Right lung (tissue), 5 donors: ENCODE data around the gene DDI2. TPM values are rescaled to one million over a fixed set of nuclear protein-coding genes. Genes with fewer than 3 reads are reported as not detected.
"Not testable (repeated sequence)": the region's sequence is repeated elsewhere in the genome, so short reads cannot be mapped to it uniquely, and the experiment has no call there.

Source experiments
- DNase-seq, 2 donors: peaks; one replicate each; pipeline ENCODE4 v3.0.0-alpha.2; 2013
- polyA plus RNA-seq, 5 donors: library from polyadenylated mRNA; unstranded; fragments of 120-200 nt; gene quantifications; one replicate each; pipeline versions ENCODE4 v1.2.1 to v1.2.3, GENCODE V29; 2013; ENCODE audit warnings: inconsistent platforms in 1 of 5, low replicate concordance in 1 of 5; ENCODE audit not compliant: insufficient read length in 5 of 5, insufficient read depth in 1 of 5

The DDI2 gene
- polyA plus RNA-seq, 5 donors = 13.3 to 24.0 (median 21.1) TPM

- no peak for DNase-seq
Measured at GRCh38 chr1:15676688-15677661, 59.7 kb downstream of the DDI2 start.

- DNase-seq = no peak
Measured at GRCh38 chr1:15678578-15678977, 61.3 kb downstream of the DDI2 start.

- DNase-seq = no peak
Measured at GRCh38 chr1:15680131-15680530, 62.9 kb downstream of the DDI2 start.

GRCh38 chr1:15680561-15681348 lies 63.5 kb downstream of the DDI2 start:
- DNase-seq = no peak

- DNase-seq = no peak
Measured at GRCh38 chr1:15681349-15682292, 64.4 kb downstream of the DDI2 start.

- DNase-seq = no peak
Measured at GRCh38 chr1:15682936-15683341, 65.7 kb downstream of the DDI2 start.

- DNase-seq = no peak
Measured at GRCh38 chr1:15683345-15684039, 66.2 kb downstream of the DDI2 start.

GRCh38 chr1:15684042-15684461 lies 66.8 kb downstream of the DDI2 start, which contains the start of gene PLEKHM2:
PLEKHM2 (plus strand) TSS chr1:15684320; CDS start chr1:15684559, 239 bp downstream.
- DNase-seq = peak in 1 of 2 donors; percentile 45

- DNase-seq = peak in 1 of 2 donors; percentile 42
Measured at GRCh38 chr1:15684468-15685291, 67.4 kb downstream of the DDI2 start.

- DNase-seq = no peak
Measured at GRCh38 chr1:15685820-15686219, 68.6 kb downstream of the DDI2 start.

GRCh38 chr1:15687446-15687845 lies 70.2 kb downstream of the DDI2 start:
- no peak for DNase-seq

GRCh38 chr1:15690317-15690716 lies 73.1 kb downstream of the DDI2 start:
- DNase-seq = no peak

- peak in 1 of 2 donors; percentile 64 for DNase-seq
Measured at GRCh38 chr1:15691434-15692032, 74.3 kb downstream of the DDI2 start.

GRCh38 chr1:15692121-15692682 lies 74.9 kb downstream of the DDI2 start:
- DNase-seq = no peak

- DNase-seq = no peak
Measured at GRCh38 chr1:15693371-15693770, 76.1 kb downstream of the DDI2 start.

- no peak for DNase-seq
Measured at GRCh38 chr1:15696956-15697521, 79.8 kb downstream of the DDI2 start.

- DNase-seq = no peak
Measured at GRCh38 chr1:15698201-15698600, 80.9 kb downstream of the DDI2 start.

GRCh38 chr1:15699321-15699720 lies 82.1 kb downstream of the DDI2 start:
- DNase-seq = not testable (repeated sequence)

- no peak for DNase-seq
Measured at GRCh38 chr1:15700508-15700907, 83.2 kb downstream of the DDI2 start.
